ENCODE measurements around the gene TSPO. TPM values are rescaled to one million over a fixed set of nuclear protein-coding genes. Genes with fewer than 3 reads are reported as not detected.

TSPO gene
- polyA plus RNA-seq, 3 donors: 491 to 2,663 (median 2,230) TPM

GRCh38 chr22:43128116-43128515, 23.2 kb upstream of the TSPO start:
- no peaks in the 10 kb centered on the region for H3K9me3 Mint-ChIP-seq
- H3K79me2 ChIP-seq (ENCODE audit: insufficient read depth, low read length): no peaks in the 10 kb centered on the region
- H3K27ac Mint-ChIP-seq: peak overlapping the region in 1 of 7 donors; percentile 87
- no peak for DNase-seq
- peaks cover 0 to 21% of the 10 kb centered on the region in 2 donors for H3K36me3 ChIP-seq (replicated peaks in 1 of 2; ENCODE audit: control insufficient read depth in 1 of 2, insufficient read depth in 2 of 2, low read length in 2 of 2)
- no peak overlapping the region for H3K9ac ChIP-seq (ENCODE audit: insufficient read depth, low read length, poor library complexity, severe bottlenecking)
- intact Hi-C loops (cut with micrococcal nuclease): no loop called here
- peaks cover 30% of the 10 kb centered on the region for H3K4me1 Mint-ChIP-seq
- peaks cover 3 to 7% (median 6%) of the 10 kb centered on the region in 3 donors for H3K27me3 Mint-ChIP-seq (ENCODE audit: low read depth in 3 of 3)
- H3K4me3 Mint-ChIP-seq: peak overlapping the region; percentile 50 to 75
- no peak overlapping the region for H3K4me3 ChIP-seq (replicated peaks in 1 of 3; ENCODE audit: low read depth in 2 of 3, low read length in 3 of 3)
- no peaks in the 10 kb centered on the region for H3K9me3 ChIP-seq (replicated peaks in 1 of 2; ENCODE audit: control insufficient read depth in 1 of 2, insufficient read depth in 1 of 2, low read length in 2 of 2)
- H3K4me1 ChIP-seq (ENCODE audit: control insufficient read depth in 1 of 2, insufficient read depth in 2 of 2, low read length in 2 of 2): peaks cover 32 to 37% of the 10 kb centered on the region in 2 donors
- H2AFZ ChIP-seq (ENCODE audit: insufficient read depth, low read depth, low read length, poor library complexity, severe bottlenecking): peak overlapping the region; percentile 62
- peak overlapping the region; percentile 20 for H3K4me2 ChIP-seq (replicated peaks; ENCODE audit: extremely low read depth, low read length, poor library complexity, severe bottlenecking)
- peaks cover 11 to 21% of the 10 kb centered on the region in 2 donors for H3K36me3 Mint-ChIP-seq
- no peak overlapping the region for H3K27ac ChIP-seq (ENCODE audit: low read depth in 1 of 2, low read length in 2 of 2)
- WGBS (ENCODE audit: insufficient coverage): 0% methylated on average over 3 of the region's 13 CpGs
- no peak for TF ChIP-seq CTCF (IDR thresholded peaks at IDR 0.05)
- no peaks in the 10 kb centered on the region for H3K27me3 ChIP-seq (ENCODE audit: control insufficient read depth in 2 of 2, insufficient read depth in 2 of 2, low read length in 2 of 2)
- H4K20me1 ChIP-seq (ENCODE audit: insufficient read depth, low read length): peaks cover 4% of the 10 kb centered on the region

- H3K4me1 ChIP-seq (ENCODE audit: control insufficient read depth in 1 of 2, insufficient read depth in 2 of 2, low read length in 2 of 2): peaks cover 32 to 37% of the 10 kb centered on the region in 2 donors
- H4K20me1 ChIP-seq (ENCODE audit: insufficient read depth, low read length): peaks cover 4% of the 10 kb centered on the region
- H3K79me2 ChIP-seq (ENCODE audit: insufficient read depth, low read length): no peaks in the 10 kb centered on the region
- Mint-ChIP-seq H3K27ac (peak overlapping the region in 1 of 7 donors; percentile 62), H3K36me3 (peaks cover 19 to 30% of the 10 kb centered on the region in 2 donors), H3K27me3 (ENCODE audit: low read depth in 3 of 3) (peaks cover 3 to 7% (median 6%) of the 10 kb centered on the region in 3 donors), H3K4me3 (peak overlapping the region in 1 of 2 donors; percentile 42), H3K4me1 (peaks cover 30% of the 10 kb centered on the region), H3K9me3 (no peaks in the 10 kb centered on the region)
- 39% methylated on average over 20 of the region's 20 CpGs for WGBS (ENCODE audit: insufficient coverage)
- TF ChIP-seq CTCF (IDR thresholded peaks at IDR 0.05): no peak
- no peak overlapping the region for H3K9ac ChIP-seq (ENCODE audit: insufficient read depth, low read length, poor library complexity, severe bottlenecking)
- H3K36me3 ChIP-seq (replicated peaks in 1 of 2; ENCODE audit: control insufficient read depth in 1 of 2, insufficient read depth in 2 of 2, low read length in 2 of 2): peaks cover 0 to 27% of the 10 kb centered on the region in 2 donors
- no peaks in the 10 kb centered on the region for H3K27me3 ChIP-seq (ENCODE audit: control insufficient read depth in 2 of 2, insufficient read depth in 2 of 2, low read length in 2 of 2)
- peak overlapping the region; percentile 10 for H3K4me2 ChIP-seq (replicated peaks; ENCODE audit: extremely low read depth, low read length, poor library complexity, severe bottlenecking)
- intact Hi-C loops (cut with micrococcal nuclease): no loop called here
- no peak overlapping the region for H3K4me3 ChIP-seq (replicated peaks in 1 of 3; ENCODE audit: low read depth in 2 of 3, low read length in 3 of 3)
- no peak for DNase-seq
- no peak overlapping the region for H3K27ac ChIP-seq (ENCODE audit: low read depth in 1 of 2, low read length in 2 of 2)
- no peak overlapping the region for H2AFZ ChIP-seq (ENCODE audit: insufficient read depth, low read depth, low read length, poor library complexity, severe bottlenecking)
- H3K9me3 ChIP-seq (replicated peaks in 1 of 2; ENCODE audit: control insufficient read depth in 1 of 2, insufficient read depth in 1 of 2, low read length in 2 of 2): no peaks in the 10 kb centered on the region
Observed at GRCh38 chr22:43128928-43129424, 22.4 kb upstream of the TSPO start.
